Activated CD8-positive, alpha-beta memory T cell treated with anti-CD3 and anti-CD28 coated beads for 24 hours (primary cell): ENCODE data around the gene PLEKHG3.

ENCODE experiments used
- DNase-seq: peaks from one replicate; pipeline ENCODE4 v3.0.0-alpha.2; 2020

PLEKHG3 gene

GRCh38 chr14:64752909-64753308, 48.7 kb downstream of the PLEKHG3 start:
- no peak for DNase-seq

- no peak for DNase-seq
These were observed 49.1 kb downstream of the PLEKHG3 start for GRCh38 chr14:64753374-64753773.

GRCh38 chr14:64753999-64754398, 49.8 kb downstream of the PLEKHG3 start:
- DNase-seq: no peak

GRCh38 chr14:64754685-64755084, 50.5 kb downstream of the PLEKHG3 start:
- DNase-seq: no peak

- DNase-seq: no peak
These were observed 51.6 kb downstream of the PLEKHG3 start for GRCh38 chr14:64755781-64756221.

GRCh38 chr14:64756712-64757111, 52.5 kb downstream of the PLEKHG3 start:
- no peak for DNase-seq

GRCh38 chr14:64757601-64758000, 53.4 kb downstream of the PLEKHG3 start:
- DNase-seq: no peak

- DNase-seq: no peak
These were observed 53.8 kb downstream of the PLEKHG3 start for GRCh38 chr14:64758025-64758521.

GRCh38 chr14:64758691-64759554, 54.7 kb downstream of the PLEKHG3 start:
- DNase-seq: no peak

- no peak for DNase-seq
These were observed 55.3 kb downstream of the PLEKHG3 start for GRCh38 chr14:64759555-64759938.

- DNase-seq: peak; percentile 78
These were observed 56.0 kb downstream of the PLEKHG3 start for GRCh38 chr14:64760146-64760755.

- DNase-seq: no peak
These were observed 56.7 kb downstream of the PLEKHG3 start for GRCh38 chr14:64760916-64761315.

GRCh38 chr14:64761441-64762043, 57.3 kb downstream of the PLEKHG3 start:
- no peak for DNase-seq

GRCh38 chr14:64762044-64763034, 58.1 kb downstream of the PLEKHG3 start:
- DNase-seq: no peak

GRCh38 chr14:64763085-64763782, 59.0 kb downstream of the PLEKHG3 start:
- DNase-seq: no peak

- no peak for DNase-seq
These were observed 59.8 kb downstream of the PLEKHG3 start for GRCh38 chr14:64763801-64764621.

GRCh38 chr14:64764641-64765520, 60.7 kb downstream of the PLEKHG3 start:
- DNase-seq: peak; percentile 85

- DNase-seq: no peak
These were observed 61.6 kb downstream of the PLEKHG3 start for GRCh38 chr14:64765740-64766302.

GRCh38 chr14:64766430-64767151, 62.4 kb downstream of the PLEKHG3 start:
- no peak for DNase-seq
